COLO668 (cell line): ENCODE measurements around the gene NFAM1.

Experiments used
- DNase-seq: peaks from one replicate; lab custom pipeline; 2025; ENCODE audit not compliant: unreplicated experiment; lab: John Stamatoyannopoulos, UW

Gene NFAM1

GRCh38 chr22:42416671-42417230, 15.5 kb downstream of the NFAM1 start:
- DNase-seq: no peak

DNA sequence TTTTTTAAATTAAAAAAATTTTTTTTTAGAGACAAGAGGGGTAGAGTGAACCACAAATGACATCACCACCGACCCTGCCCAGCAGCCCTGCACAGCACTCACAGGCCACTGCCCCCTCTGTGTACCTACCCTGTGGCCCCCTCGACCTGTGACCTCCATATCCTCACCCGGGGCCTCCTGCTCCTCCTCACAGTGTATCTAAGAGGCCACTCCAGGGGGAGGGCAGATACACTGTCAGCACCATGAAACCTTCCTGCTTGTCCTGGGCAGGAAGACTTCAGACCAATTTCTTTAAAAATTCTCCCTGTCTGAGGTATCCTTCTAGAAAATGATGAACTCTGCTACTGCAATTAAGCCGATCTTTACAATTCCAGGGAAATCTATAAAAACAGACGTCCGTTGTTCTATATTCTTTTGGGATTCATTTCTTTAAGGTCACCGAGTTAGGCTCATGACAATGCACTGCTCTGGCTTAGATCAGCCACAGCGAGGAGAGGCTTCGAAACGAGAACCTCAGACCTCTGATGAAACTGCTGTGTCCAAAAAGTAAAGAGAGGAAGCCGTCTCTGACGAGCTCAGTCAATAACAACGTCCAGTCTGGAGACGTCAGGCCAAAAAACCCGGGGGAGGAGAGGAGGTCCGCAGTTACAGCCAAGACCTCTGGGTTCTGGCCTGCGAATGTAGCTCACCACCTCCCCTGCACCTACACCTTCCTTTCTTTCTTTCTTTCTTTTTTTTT, 17.5 kb downstream of the NFAM1 start:
- no peak for DNase-seq

GRCh38 chr22:42414021-42414420, 18.2 kb downstream of the NFAM1 start:
- no peak for DNase-seq

- no peak for DNase-seq
These were observed 19.4 kb downstream of the NFAM1 start for GRCh38 chr22:42412744-42413333.

- no peak for DNase-seq
These were observed 21.5 kb downstream of the NFAM1 start for GRCh38 chr22:42410708-42411107.

DNA sequence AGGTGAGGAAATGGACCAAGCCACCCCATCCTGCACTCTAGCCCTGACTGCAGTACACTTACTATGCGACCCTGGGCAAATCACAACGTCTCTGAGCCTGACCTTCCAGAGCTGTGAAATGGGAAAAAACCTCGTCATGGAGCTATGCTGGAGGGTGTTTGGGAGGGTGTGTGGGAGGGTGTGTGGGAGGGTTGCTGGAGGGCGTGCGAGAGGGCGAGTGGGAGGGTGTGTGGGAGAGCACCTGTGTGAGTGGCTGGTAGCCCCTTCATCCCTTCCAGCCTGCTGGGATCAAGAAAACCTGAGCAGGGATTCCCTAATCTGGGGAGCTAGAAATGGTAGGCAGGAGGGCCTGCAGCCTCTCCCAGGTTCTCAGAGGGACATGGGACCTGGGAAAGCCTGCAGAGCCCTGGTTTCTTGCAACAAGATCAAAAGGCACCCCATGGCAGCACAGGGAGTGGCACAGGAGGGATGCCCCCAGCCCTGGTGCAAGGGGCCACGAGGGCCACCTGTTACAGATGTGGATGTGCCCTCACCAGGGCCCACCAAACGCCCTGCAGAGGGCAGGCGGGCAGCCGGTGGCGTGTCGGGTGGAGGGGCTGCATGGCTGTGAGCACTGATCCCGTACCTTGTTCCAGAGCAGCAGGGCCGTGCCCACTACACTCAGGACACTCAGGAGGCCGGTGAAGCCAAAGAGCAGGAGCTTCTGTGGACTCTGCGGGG, 23.2 kb downstream of the NFAM1 start:
- DNase-seq: no peak

GRCh38 chr22:42408276-42408675, 23.9 kb downstream of the NFAM1 start:
- no peak for DNase-seq

- DNase-seq: no peak
These were observed 27.9 kb downstream of the NFAM1 start for GRCh38 chr22:42404266-42404665.

DNA sequence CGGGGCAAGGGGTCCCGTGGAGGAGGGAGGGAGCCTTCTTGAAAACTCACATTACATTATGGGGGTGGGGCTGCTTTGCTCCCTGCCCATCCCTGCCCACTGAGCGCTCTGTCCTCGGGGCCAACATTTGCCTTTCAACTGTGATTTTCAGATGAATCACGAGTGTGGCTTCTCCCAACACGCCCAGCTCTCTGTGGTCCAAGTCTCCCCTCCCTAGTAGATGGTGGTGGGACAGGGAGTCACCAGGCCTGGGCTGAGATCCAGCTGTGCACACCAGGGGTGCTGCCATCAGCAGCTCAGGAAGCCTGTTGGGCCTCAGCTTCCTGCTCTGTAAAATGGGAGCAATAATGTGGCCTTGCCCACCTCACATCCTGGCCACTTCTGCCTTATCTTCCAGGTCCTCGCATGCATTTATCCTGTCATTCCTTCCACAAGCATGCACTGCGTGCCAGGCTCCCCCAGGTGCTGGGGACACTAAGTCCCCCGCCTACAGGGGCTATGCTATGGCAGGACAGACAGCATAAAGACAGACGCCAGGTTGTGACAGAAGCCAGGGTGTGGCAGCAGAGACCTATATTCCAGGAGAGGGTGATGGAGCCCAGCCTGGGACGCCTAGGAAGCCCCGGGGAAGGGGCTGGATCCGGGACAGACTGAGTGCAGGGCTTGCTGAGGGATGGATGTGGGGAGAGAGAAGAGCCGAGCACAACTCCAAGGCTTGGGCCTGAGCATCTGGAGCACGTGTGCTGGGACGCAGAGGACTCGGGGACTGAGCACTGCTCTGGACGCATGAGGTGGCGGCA, 30.5 kb downstream of the NFAM1 start:
- no peak for DNase-seq

GRCh38 chr22:42400811-42401534, 31.2 kb downstream of the NFAM1 start:
- DNase-seq: no peak

DNA sequence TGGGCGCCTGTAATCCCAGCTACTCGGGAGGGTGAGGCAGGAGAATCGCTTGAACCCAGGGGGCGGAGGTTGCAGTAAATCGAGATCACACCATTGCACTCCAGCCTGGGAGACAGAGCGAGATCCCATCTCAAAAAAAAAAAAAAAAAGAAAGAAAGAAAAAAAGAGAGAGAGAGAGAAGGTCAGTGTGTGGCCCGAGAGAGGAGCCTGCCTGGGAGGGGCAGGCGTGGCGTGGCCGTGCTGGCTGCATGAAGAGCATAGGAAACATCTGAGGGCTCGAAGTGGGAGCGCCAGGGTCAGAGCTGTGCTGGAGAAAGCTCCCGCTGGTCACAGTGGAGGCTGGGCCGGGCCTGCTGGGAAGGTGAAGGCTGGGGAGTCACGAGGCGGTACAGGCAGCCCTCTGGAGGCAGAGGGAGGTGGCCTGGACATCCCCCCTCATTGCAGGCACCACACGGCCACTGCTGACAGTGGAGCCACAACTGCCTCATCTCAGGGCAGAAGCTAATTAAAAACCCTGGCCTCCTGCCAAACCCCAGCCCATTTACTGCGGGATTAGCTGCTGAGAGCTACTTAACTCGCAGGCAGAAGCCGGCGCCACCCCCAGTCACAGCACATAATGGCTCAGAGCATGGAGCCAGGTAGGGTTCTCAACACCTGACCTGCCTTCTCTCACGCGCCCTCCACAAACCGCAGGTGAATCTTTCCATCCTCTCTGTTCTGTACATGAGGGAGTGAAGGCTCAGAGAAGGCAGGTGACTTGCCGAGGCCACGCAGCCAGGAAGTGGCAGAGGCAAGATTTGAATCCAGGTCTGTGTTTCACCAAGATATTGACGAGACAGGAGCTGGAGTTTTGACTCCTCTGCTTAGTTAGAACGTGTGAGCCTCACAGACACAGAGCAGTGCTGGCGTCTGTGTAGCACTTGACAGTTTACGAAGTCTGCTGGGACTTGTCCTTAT, 32.6 kb downstream of the NFAM1 start:
- peak; percentile 97 for DNase-seq

DNA sequence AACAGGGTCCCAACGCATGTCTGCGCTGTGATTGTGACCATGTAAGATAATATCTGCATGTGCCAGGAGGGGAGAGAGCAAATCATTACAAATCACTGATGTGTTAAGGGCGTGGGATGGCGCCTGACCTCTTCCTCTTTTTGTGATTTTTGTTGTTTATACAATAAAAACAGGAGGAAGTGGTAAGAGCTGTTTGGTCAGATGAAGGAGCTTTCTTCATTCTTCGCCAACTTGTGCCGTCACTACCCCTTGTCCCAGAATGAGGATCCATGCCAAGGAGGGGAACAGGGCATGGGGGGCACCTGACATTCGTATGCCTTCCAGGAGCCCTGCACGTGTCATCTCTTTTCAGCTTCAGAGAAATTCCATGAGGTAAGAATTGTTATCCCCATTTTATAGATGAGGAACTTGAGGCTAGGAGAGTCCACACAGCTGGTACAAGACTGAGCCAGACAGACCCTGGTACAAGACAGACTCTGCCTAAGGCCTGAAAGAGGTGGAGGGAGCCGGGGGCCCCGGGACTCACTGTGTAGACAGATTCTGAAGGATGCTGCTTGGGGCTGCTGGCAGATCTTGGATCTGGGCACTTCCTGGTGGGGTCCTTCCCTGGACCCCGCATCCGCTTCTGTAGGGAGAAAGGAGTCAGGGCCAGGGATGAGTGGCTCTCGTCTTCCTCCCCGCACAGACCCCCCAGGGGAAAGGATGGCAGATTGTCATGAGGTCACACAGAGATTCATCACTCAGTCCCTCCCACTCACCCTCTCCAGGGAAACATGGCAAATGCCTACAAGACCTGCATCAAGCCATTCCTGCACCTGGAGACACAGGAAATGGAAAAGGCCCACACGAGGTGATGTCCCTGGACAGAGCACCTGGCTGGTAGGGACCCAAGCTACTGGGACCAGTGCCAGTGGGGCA, 34.6 kb downstream of the NFAM1 start:
- DNase-seq: no peak

GRCh38 chr22:42396621-42397331, 35.4 kb downstream of the NFAM1 start:
- DNase-seq: no peak

- DNase-seq: peak; percentile 67
These were observed 43.1 kb downstream of the NFAM1 start for GRCh38 chr22:42389143-42389542.

GRCh38 chr22:42388130-42388797, 43.9 kb downstream of the NFAM1 start:
- DNase-seq: peak; percentile 96

GRCh38 chr22:42387631-42388030, 44.6 kb downstream of the NFAM1 start:
- no peak for DNase-seq

GRCh38 chr22:42385696-42386095, 46.5 kb downstream of the NFAM1 start:
- no peak for DNase-seq
